Measurements from ENCODE around the gene TPGS1. TPM values are rescaled to one million over a fixed set of nuclear protein-coding genes. Genes with fewer than 3 reads are reported as not detected.
"Not testable (repeated sequence)": the region's sequence is repeated elsewhere in the genome, so short reads cannot be mapped to it uniquely, and the experiment has no call there.

Gene TPGS1
- total and polyA plus RNA-seq, 5 donors from 2014 or later, result 18.2 to 44.4 (median 34.5) TPM

DNA sequence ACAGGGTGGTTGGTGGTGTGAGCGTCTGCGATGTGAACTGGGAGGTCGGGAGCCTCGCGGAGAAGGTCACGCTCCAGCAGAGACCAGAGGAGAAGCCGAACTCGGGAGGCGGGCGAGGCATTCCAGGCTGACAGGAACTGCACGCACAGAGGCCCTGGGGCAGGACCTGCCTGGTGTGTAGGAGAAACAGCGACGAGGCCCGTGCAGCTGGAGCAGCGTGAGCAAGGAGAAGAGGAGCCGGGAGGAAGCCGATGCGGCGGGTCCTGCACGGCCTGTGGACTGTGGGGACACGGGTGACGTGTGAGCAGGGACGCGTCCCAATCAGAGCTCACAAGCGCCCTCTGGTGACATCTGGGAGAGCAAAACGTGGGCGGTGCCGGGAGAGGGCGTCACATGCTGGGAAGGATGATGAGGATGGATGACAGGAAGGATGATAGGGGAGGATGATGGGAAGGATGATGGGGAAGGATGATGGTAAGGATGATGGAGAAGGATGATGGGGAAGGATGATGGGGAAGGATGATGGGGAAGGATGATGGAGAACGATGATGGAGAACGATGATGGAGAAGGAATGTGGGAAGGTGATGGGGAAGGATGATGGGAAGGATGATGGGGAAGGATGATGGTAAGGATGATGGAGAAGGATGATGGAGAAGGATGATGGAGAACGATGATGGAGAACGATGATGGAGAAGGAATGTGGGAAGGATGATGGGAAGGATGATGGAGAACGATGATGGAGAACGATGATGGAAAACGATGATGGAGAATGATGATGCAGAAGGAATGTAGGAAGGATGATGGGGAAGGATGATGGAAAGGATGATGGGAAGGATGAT lies 27.1 kb upstream of the TPGS1 start:
- Histone ChIP-seq H3K4me3 (ENCODE audit: low read depth, low read length) (no peak overlapping the region), H3K27me3 (ENCODE audit: control insufficient read depth, insufficient read depth, low read length) (no peaks in the 10 kb centered on the region), H3K27ac (ENCODE audit: insufficient read depth, low read length, poor library complexity, severe bottlenecking) (no peak overlapping the region), H3K4me1 (ENCODE audit: control insufficient read depth, insufficient read depth, low read length, poor library complexity, severe bottlenecking) (no peaks in the 10 kb centered on the region), H3K36me3 (ENCODE audit: control insufficient read depth, insufficient read depth, low read length) (no peaks in the 10 kb centered on the region), H3K9me3 (ENCODE audit: control insufficient read depth in 2 of 2, low read length in 2 of 2) (peaks cover 0 to 2% of the 10 kb centered on the region in 2 experiments)
- H3K4me3 Mint-ChIP-seq, result peak overlapping the region in 2 of 4 donors; percentile 66 to 77
- peak; percentile 15 to 34 (median 21) for DNase-seq
- H3K27ac Mint-ChIP-seq, result peak overlapping the region; percentile 17 to 95 (median 87)
- H3K9me3 Mint-ChIP-seq, result peaks cover 0 to 15% (median 5%) of the 10 kb centered on the region in 7 donors
- ATAC-seq (ENCODE audit: low read depth in 2 of 2), result no peak
- peaks cover 9% of the 10 kb centered on the region for H3K27me3 Mint-ChIP-seq
- peaks cover 0 to 9% (median 4%) of the 10 kb centered on the region in 4 donors for H3K4me1 Mint-ChIP-seq
- H3K36me3 Mint-ChIP-seq, result no peaks in the 10 kb centered on the region

- not testable (repeated sequence) for H3K4me1 Mint-ChIP-seq; H3K9me3 ChIP-seq (ENCODE audit: control insufficient read depth in 2 of 2, low read length in 2 of 2); H3K4me1 ChIP-seq (ENCODE audit: control insufficient read depth, insufficient read depth, low read length, poor library complexity, severe bottlenecking); H3K27ac ChIP-seq (ENCODE audit: insufficient read depth, low read length, poor library complexity, severe bottlenecking); H3K27me3 ChIP-seq (ENCODE audit: control insufficient read depth, insufficient read depth, low read length); H3K36me3 Mint-ChIP-seq; H3K4me3 Mint-ChIP-seq; ATAC-seq (ENCODE audit: low read depth in 2 of 2); H3K4me3 ChIP-seq (ENCODE audit: low read depth, low read length); H3K36me3 ChIP-seq (ENCODE audit: control insufficient read depth, insufficient read depth, low read length)
- Mint-ChIP-seq H3K27ac (peak overlapping the region in 1 of 3 donors; percentile 95), H3K27me3 (peaks cover 12% of the 10 kb centered on the region), H3K9me3 (peaks cover 0 to 15% (median 5%) of the 10 kb centered on the region in 7 donors)
- peak in 1 of 3 donors; percentile 23 for DNase-seq
Measured at GRCh38 chr19:481100-481499, 26.2 kb upstream of the TPGS1 start.

GRCh38 chr19:482186-483041 lies 24.9 kb upstream of the TPGS1 start:
- Histone ChIP-seq H3K4me3 (ENCODE audit: low read depth, low read length) (no peak overlapping the region), H3K27me3 (ENCODE audit: control insufficient read depth, insufficient read depth, low read length) (no peaks in the 10 kb centered on the region), H3K36me3 (ENCODE audit: control insufficient read depth, insufficient read depth, low read length) (no peaks in the 10 kb centered on the region), H3K4me1 (ENCODE audit: control insufficient read depth, insufficient read depth, low read length, poor library complexity, severe bottlenecking) (no peaks in the 10 kb centered on the region), H3K27ac (ENCODE audit: insufficient read depth, low read length, poor library complexity, severe bottlenecking) (no peak overlapping the region), H3K9me3 (ENCODE audit: control insufficient read depth in 2 of 2, low read length in 2 of 2) (peaks cover 0 to 2% of the 10 kb centered on the region in 2 experiments)
- peaks cover 16% of the 10 kb centered on the region for H3K27me3 Mint-ChIP-seq
- DNase-seq (no peak), ATAC-seq (ENCODE audit: low read depth in 2 of 2) (no peak)
- peak overlapping the region in 1 of 3 donors; percentile 20 for H3K27ac Mint-ChIP-seq
- no peaks in the 10 kb centered on the region for H3K36me3 Mint-ChIP-seq
- H3K4me3 Mint-ChIP-seq, result peak overlapping the region in 1 of 4 donors; percentile 5
- H3K9me3 Mint-ChIP-seq, result peaks cover 0 to 15% (median 5%) of the 10 kb centered on the region in 7 donors
- peaks cover 0 to 9% (median 4%) of the 10 kb centered on the region in 4 donors for H3K4me1 Mint-ChIP-seq

GRCh38 chr19:483332-484072 lies 23.8 kb upstream of the TPGS1 start:
- Mint-ChIP-seq H3K4me1 (peaks cover 0 to 13% (median 4%) of the 10 kb centered on the region in 4 donors), H3K27ac (no peak overlapping the region), H3K9me3 (peaks cover 0 to 15% (median 5%) of the 10 kb centered on the region in 7 donors), H3K36me3 (no peaks in the 10 kb centered on the region), H3K4me3 (no peak overlapping the region), H3K27me3 (peaks cover 16% of the 10 kb centered on the region)
- no peak for ATAC-seq (ENCODE audit: low read depth in 2 of 2)
- peaks cover 0 to 2% of the 10 kb centered on the region in 2 experiments for H3K9me3 ChIP-seq (ENCODE audit: control insufficient read depth in 2 of 2, low read length in 2 of 2)
- H3K4me1 ChIP-seq (ENCODE audit: control insufficient read depth, insufficient read depth, low read length, poor library complexity, severe bottlenecking), result peaks cover 5% of the 10 kb centered on the region
- H3K4me3 ChIP-seq (ENCODE audit: low read depth, low read length), result no peak overlapping the region
- no peaks in the 10 kb centered on the region for H3K27me3 ChIP-seq (ENCODE audit: control insufficient read depth, insufficient read depth, low read length)
- no peak overlapping the region for H3K27ac ChIP-seq (ENCODE audit: insufficient read depth, low read length, poor library complexity, severe bottlenecking)
- no peak for DNase-seq
- no peaks in the 10 kb centered on the region for H3K36me3 ChIP-seq (ENCODE audit: control insufficient read depth, insufficient read depth, low read length)

- no peak for DNase-seq
- H3K36me3 Mint-ChIP-seq, result no peaks in the 10 kb centered on the region
- peaks cover 16% of the 10 kb centered on the region for H3K27me3 Mint-ChIP-seq
- no peak overlapping the region for H3K4me3 Mint-ChIP-seq
- Histone ChIP-seq H3K4me3 (ENCODE audit: low read depth, low read length) (no peak overlapping the region), H3K36me3 (ENCODE audit: control insufficient read depth, insufficient read depth, low read length) (no peaks in the 10 kb centered on the region), H3K27ac (ENCODE audit: insufficient read depth, low read length, poor library complexity, severe bottlenecking) (no peak overlapping the region), H3K27me3 (ENCODE audit: control insufficient read depth, insufficient read depth, low read length) (no peaks in the 10 kb centered on the region), H3K9me3 (ENCODE audit: control insufficient read depth in 2 of 2, low read length in 2 of 2) (peaks cover 0 to 2% of the 10 kb centered on the region in 2 experiments), H3K4me1 (ENCODE audit: control insufficient read depth, insufficient read depth, low read length, poor library complexity, severe bottlenecking) (peaks cover 9% of the 10 kb centered on the region)
- no peak overlapping the region for H3K27ac Mint-ChIP-seq
- peaks cover 0 to 15% (median 5%) of the 10 kb centered on the region in 7 donors for H3K9me3 Mint-ChIP-seq
- H3K4me1 Mint-ChIP-seq, result peaks cover 0 to 15% (median 4%) of the 10 kb centered on the region in 4 donors
- ATAC-seq (ENCODE audit: low read depth in 2 of 2), result no peak
Measured at GRCh38 chr19:484494-484893, 22.8 kb upstream of the TPGS1 start.

DNA sequence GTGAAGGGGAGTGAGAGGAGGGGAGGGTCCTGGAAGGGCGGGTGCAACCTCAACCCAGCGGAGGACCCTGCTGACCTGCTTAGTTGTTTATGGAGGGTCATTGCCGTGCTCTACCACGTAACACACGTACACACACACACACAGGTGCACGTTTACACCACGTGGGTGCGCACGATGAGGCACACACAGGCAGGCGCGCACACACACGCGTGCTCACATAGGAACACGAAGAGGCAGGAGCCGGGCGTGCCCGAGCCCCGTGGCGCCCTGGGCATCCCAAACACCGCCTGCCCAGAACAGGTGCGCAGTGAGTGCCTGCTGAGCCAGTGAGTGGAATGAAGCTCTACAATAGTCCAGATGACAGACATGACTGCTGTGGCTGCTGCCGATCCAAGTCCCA lies 22.2 kb upstream of the TPGS1 start:
- no peak for DNase-seq

DNA sequence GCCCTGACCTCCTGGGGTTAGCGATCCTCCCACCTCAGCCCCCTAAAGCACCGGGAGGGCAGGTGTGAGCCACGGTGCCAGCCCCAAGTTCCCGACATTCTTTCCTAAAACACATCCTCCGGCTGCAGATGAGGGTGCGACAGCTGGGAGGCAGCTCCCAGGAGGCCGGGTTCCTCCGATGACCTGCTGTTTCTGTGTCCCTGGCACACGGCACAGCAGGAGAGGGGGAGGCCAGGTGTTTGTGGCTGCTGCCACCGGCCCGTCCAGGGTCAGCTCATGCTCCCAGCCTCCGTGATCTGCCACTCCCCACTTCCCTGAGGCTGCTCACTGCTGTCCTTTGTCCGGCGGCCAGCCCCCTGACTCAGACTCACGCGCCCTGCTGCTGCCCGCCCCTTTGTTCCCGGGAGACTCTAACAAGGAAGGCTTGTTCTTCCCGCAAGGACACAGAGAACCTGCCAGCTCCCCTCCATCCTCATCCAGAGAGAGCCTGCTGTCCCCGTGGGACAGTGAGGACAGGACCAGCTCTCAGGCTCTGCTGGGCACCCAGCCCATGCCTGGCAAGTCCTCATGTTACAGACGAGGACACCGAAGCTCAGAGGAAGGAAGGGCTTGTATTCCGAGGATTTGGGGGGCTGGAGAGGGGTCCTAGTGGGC lies 21.6 kb upstream of the TPGS1 start:
- Mint-ChIP-seq H3K36me3 (no peaks in the 10 kb centered on the region), H3K27me3 (peaks cover 11% of the 10 kb centered on the region), H3K27ac (no peak overlapping the region), H3K4me1 (peaks cover 0 to 19% (median 0%) of the 10 kb centered on the region in 4 donors), H3K9me3 (peaks cover 0 to 8% (median 3%) of the 10 kb centered on the region in 7 donors), H3K4me3 (peak overlapping the region in 1 of 4 donors; percentile 82)
- H3K9me3 ChIP-seq (ENCODE audit: control insufficient read depth in 2 of 2, low read length in 2 of 2), result no peaks in the 10 kb centered on the region
- no peaks in the 10 kb centered on the region for H3K27me3 ChIP-seq (ENCODE audit: control insufficient read depth, insufficient read depth, low read length)
- ATAC-seq (ENCODE audit: low read depth in 2 of 2), result no peak
- no peak for DNase-seq
- no peaks in the 10 kb centered on the region for H3K36me3 ChIP-seq (ENCODE audit: control insufficient read depth, insufficient read depth, low read length)
- H3K4me3 ChIP-seq (ENCODE audit: low read depth, low read length), result no peak overlapping the region
- no peak overlapping the region for H3K27ac ChIP-seq (ENCODE audit: insufficient read depth, low read length, poor library complexity, severe bottlenecking)
- H3K4me1 ChIP-seq (ENCODE audit: control insufficient read depth, insufficient read depth, low read length, poor library complexity, severe bottlenecking), result peaks cover 14% of the 10 kb centered on the region

More for the DNA sequence above, 22.2 kb upstream of the TPGS1 start:
- Mint-ChIP-seq H3K36me3 (no peaks in the 10 kb centered on the region), H3K4me3 (peak overlapping the region in 1 of 4 donors; percentile 56), H3K27ac (no peak overlapping the region), H3K27me3 (peaks cover 14% of the 10 kb centered on the region), H3K9me3 (peaks cover 0 to 12% (median 4%) of the 10 kb centered on the region in 7 donors), H3K4me1 (peaks cover 0 to 16% (median 3%) of the 10 kb centered on the region in 4 donors)
- ATAC-seq (ENCODE audit: low read depth in 2 of 2), result no peak
- H3K27ac ChIP-seq (ENCODE audit: insufficient read depth, low read length, poor library complexity, severe bottlenecking), result no peak overlapping the region
- peaks cover 0 to 2% of the 10 kb centered on the region in 2 experiments for H3K9me3 ChIP-seq (ENCODE audit: control insufficient read depth in 2 of 2, low read length in 2 of 2)
- peaks cover 14% of the 10 kb centered on the region for H3K4me1 ChIP-seq (ENCODE audit: control insufficient read depth, insufficient read depth, low read length, poor library complexity, severe bottlenecking)
- no peak overlapping the region for H3K4me3 ChIP-seq (ENCODE audit: low read depth, low read length)
- H3K36me3 ChIP-seq (ENCODE audit: control insufficient read depth, insufficient read depth, low read length), result no peaks in the 10 kb centered on the region
- no peaks in the 10 kb centered on the region for H3K27me3 ChIP-seq (ENCODE audit: control insufficient read depth, insufficient read depth, low read length)

Measured in CD4-positive, CD25-positive, alpha-beta regulatory T cell (primary cell).